ENCODE measurements around the gene GALNS. TPM values are rescaled to one million over a fixed set of nuclear protein-coding genes. Genes with fewer than 3 reads are reported as not detected.

GALNS gene
- total and polyA plus RNA-seq, 2 donors (not counting 1 experiment from before 2014, with no cell fraction given), result 10.6 to 29.6 TPM

DNA sequence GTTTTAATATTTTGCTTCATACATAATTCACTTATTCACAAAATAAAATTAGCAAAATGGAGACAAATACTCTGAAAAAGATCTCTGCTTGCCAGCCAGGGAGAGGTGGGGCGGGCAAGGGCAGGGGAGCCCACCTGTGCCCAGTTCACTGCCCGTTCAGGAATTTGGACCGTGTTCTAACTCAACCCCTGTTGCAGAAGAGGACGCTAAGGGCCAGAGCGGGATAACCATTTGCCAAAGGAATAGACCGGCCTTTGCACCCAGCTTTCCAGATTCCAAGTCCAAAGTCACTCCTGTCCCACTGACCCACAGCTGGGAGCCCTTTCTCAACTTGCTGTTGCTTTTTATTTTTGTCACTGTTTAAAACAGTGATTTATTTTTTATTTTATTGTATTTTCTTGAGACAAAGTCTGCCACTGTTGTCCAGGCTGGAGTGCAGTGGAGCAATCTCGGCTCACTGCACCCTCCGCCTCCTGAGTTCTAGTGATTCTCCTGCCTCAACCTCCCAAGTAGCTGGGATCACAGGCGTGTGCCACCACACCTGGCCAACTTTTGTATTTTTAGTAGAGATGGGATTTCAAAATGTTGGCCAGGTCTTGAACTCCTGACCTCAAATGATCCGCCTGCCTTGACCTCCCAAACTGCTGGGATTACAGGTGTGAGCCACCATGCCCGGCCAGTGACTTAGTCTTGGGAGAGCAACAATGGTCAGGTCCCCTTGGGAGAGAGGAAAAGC is 69.0 kb downstream of the GALNS start:
- no peak for DNase-seq (ENCODE audit: low read depth in 2 of 2)
- TF ChIP-seq EZH2 (IDR thresholded peaks at IDR 0.05; ENCODE audit: low read length, missing control alignments), result no peak
- no peak overlapping the region for H3K4me2 ChIP-seq (ENCODE audit: extremely low read depth, insufficient read depth, low read length)
- H3K36me3 ChIP-seq (ENCODE audit: control insufficient read depth, insufficient read depth, low read length), result no peaks in the 10 kb centered on the region
- no peak overlapping the region for H2AFZ ChIP-seq (ENCODE audit: low read length)
- H3K27me3 ChIP-seq (ENCODE audit: control insufficient read depth, insufficient read depth, low read length), result no peaks in the 10 kb centered on the region
- no peak overlapping the region for H3K4me3 ChIP-seq (replicated peaks in 1 of 4; ENCODE audit: control extremely low read depth in 1 of 4, insufficient read depth in 1 of 4, low read depth in 3 of 4, low read length in 4 of 4)
- H3K9ac ChIP-seq (ENCODE audit: insufficient read depth, low read length), result no peak overlapping the region
- no peaks in the 10 kb centered on the region for H4K20me1 ChIP-seq (ENCODE audit: control insufficient read depth, extremely low read depth, insufficient read depth, low read length)
- H3K27ac ChIP-seq (ENCODE audit: insufficient read depth, low read length), result no peak overlapping the region
- peaks cover 14% of the 10 kb centered on the region for H3K79me2 ChIP-seq (ENCODE audit: control insufficient read depth, insufficient read depth, low read length)
- peaks cover 7% of the 10 kb centered on the region for H3K4me1 ChIP-seq (ENCODE audit: control insufficient read depth, extremely low read depth, insufficient read depth, low read length)
- no peaks in the 10 kb centered on the region for H3K9me3 ChIP-seq (ENCODE audit: control insufficient read depth, insufficient read depth, low read depth, low read length)

- Histone ChIP-seq H3K36me3 (ENCODE audit: control insufficient read depth, insufficient read depth, low read length) (peaks cover 1% of the 10 kb centered on the region), H2AFZ (ENCODE audit: low read length) (no peak within 1 kb of the TSS), H3K27ac (ENCODE audit: insufficient read depth, low read length) (peak within 1 kb of the TSS; percentile 83), H3K9me3 (ENCODE audit: control insufficient read depth, insufficient read depth, low read depth, low read length) (no peaks in the 10 kb centered on the region), H3K9ac (ENCODE audit: insufficient read depth, low read length) (peak within 1 kb of the TSS; percentile 86), H3K79me2 (ENCODE audit: control insufficient read depth, insufficient read depth, low read length) (peaks cover 38% of the 10 kb centered on the region), H3K27me3 (ENCODE audit: control insufficient read depth, insufficient read depth, low read length) (no peaks in the 10 kb centered on the region), H4K20me1 (ENCODE audit: control insufficient read depth, extremely low read depth, insufficient read depth, low read length) (peaks cover under 1% of the 10 kb centered on the region), H3K4me2 (ENCODE audit: extremely low read depth, insufficient read depth, low read length) (peak within 1 kb of the TSS; percentile 79), H3K4me1 (ENCODE audit: control insufficient read depth, extremely low read depth, insufficient read depth, low read length) (peaks cover 27% of the 10 kb centered on the region), H3K4me3 (replicated peaks in 1 of 4; ENCODE audit: control extremely low read depth in 1 of 4, insufficient read depth in 1 of 4, low read depth in 3 of 4, low read length in 4 of 4) (peak within 1 kb of the TSS; percentile 65 to 97 (median 80))
- peak; percentile 65 to 76 for TF ChIP-seq CTCF (conservative IDR thresholded peaks at IDR 0.05 in 1 of 2, IDR thresholded peaks at IDR 0.05 in 1 of 2; ENCODE audit: low read depth in 1 of 2, low read length in 2 of 2)
- no peak for TF ChIP-seq EZH2 (IDR thresholded peaks at IDR 0.05; ENCODE audit: low read length, missing control alignments)
- DNase-seq (ENCODE audit: low read depth in 2 of 2), result peak; percentile 47 to 64
Measured at GRCh38 chr16:88785106-88785924, 71.4 kb downstream of the GALNS start, which contains the start of gene PIEZO1. TSS of gene PIEZO1 (minus strand) at chr16:88785220. CDS start at chr16:88784964, 256 bp downstream.

DNA sequence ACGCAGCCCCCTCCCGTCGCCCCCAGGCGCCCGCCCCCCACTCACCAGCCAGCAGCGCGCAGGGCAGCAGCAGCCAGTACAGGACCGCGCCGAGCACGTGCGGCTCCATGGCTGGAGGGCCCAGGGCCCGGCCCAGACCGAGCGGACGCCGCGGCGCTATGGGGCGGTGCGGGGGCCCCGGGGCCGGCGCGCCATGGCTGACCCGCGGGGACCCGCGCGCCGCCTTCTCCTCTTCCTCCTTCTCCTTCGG is 72.0 kb downstream of the GALNS start:
- H3K4me2 ChIP-seq (ENCODE audit: extremely low read depth, insufficient read depth, low read length), result no peak overlapping the region
- H3K36me3 ChIP-seq (ENCODE audit: control insufficient read depth, insufficient read depth, low read length), result peaks cover 1% of the 10 kb centered on the region
- H3K9ac ChIP-seq (ENCODE audit: insufficient read depth, low read length), result peak overlapping the region; percentile 86
- TF ChIP-seq CTCF (conservative IDR thresholded peaks at IDR 0.05 in 1 of 2, IDR thresholded peaks at IDR 0.05 in 1 of 2; ENCODE audit: low read depth in 1 of 2, low read length in 2 of 2) (no peak), EZH2 (IDR thresholded peaks at IDR 0.05; ENCODE audit: low read length, missing control alignments) (no peak)
- no peaks in the 10 kb centered on the region for H3K9me3 ChIP-seq (ENCODE audit: control insufficient read depth, insufficient read depth, low read depth, low read length)
- H3K4me1 ChIP-seq (ENCODE audit: control insufficient read depth, extremely low read depth, insufficient read depth, low read length), result peaks cover 32% of the 10 kb centered on the region
- peak overlapping the region in 2 of 4 experiments; percentile 76 to 83 for H3K4me3 ChIP-seq (replicated peaks in 1 of 4; ENCODE audit: control extremely low read depth in 1 of 4, insufficient read depth in 1 of 4, low read depth in 3 of 4, low read length in 4 of 4)
- peaks cover 1% of the 10 kb centered on the region for H4K20me1 ChIP-seq (ENCODE audit: control insufficient read depth, extremely low read depth, insufficient read depth, low read length)
- H3K27ac ChIP-seq (ENCODE audit: insufficient read depth, low read length), result peak overlapping the region; percentile 83
- H3K27me3 ChIP-seq (ENCODE audit: control insufficient read depth, insufficient read depth, low read length), result no peaks in the 10 kb centered on the region
- DNase-seq (ENCODE audit: low read depth in 2 of 2), result no peak
- H3K79me2 ChIP-seq (ENCODE audit: control insufficient read depth, insufficient read depth, low read length), result peaks cover 43% of the 10 kb centered on the region
- no peak overlapping the region for H2AFZ ChIP-seq (ENCODE audit: low read length)
